Loucy (cell line): ENCODE data around the gene HABP4.
A peak's percentile ranks its signal among the peaks of the same experiment; 100 is the strongest.

Experiments
- H2AFZ ChIP-seq: fragments of 200-600 bp; sonication (generic); 2 replicates; pipeline ENCODE4 v1.6.0; 2016; ENCODE audit warnings: antibody characterized with exemption, mild to moderate bottlenecking, low read length, moderate library complexity
- H3F3A ChIP-seq: fragments of 200-600 bp; 2 replicates; pipeline ENCODE4 v1.6.0; 2016; ENCODE audit warnings: antibody characterized with exemption, low read depth, mild to moderate bottlenecking
- H3K27me3 ChIP-seq: fragments of 200-600 bp; sonication (generic); 2 replicates; pipeline ENCODE4 v1.6.1; 2014; ENCODE audit warnings: low read length, mild to moderate bottlenecking; ENCODE audit not compliant: insufficient read depth, poor library complexity, severe bottlenecking
- H3K36me3 ChIP-seq: fragments of 200-600 bp; sonication (generic); 2 replicates; pipeline ENCODE4 v1.6.1; 2016; ENCODE audit warnings: low read length; ENCODE audit not compliant: insufficient read depth
- H3K4me1 ChIP-seq: fragments of 200-600 bp; sonication (generic); 2 replicates; pipeline ENCODE4 v1.5.1; 2014; ENCODE audit warnings: low read length, mild to moderate bottlenecking; ENCODE audit not compliant: insufficient read depth, poor library complexity, severe bottlenecking
- H3K4me2 ChIP-seq: fragments of 200-600 bp; sonication (generic); 2 replicates; pipeline ENCODE4 v1.6.0; 2014; ENCODE audit warnings: antibody characterized with exemption, low read length, low read depth, mild to moderate bottlenecking; ENCODE audit not compliant: poor library complexity, severe bottlenecking
- H3K4me3 ChIP-seq: fragments of 200-600 bp; sonication (generic); 2 replicates; pipeline ENCODE4 v1.5.1; 2014; ENCODE audit warnings: low read length, mild to moderate bottlenecking, mixed read lengths; ENCODE audit not compliant: poor library complexity, severe bottlenecking
- H3K79me2 ChIP-seq: fragments of 200-600 bp; sonication (generic); 2 replicates; pipeline ENCODE4 v1.6.1; 2014; ENCODE audit warnings: low read length; ENCODE audit not compliant: insufficient read depth
- H3K9ac ChIP-seq: fragments of 200-600 bp; sonication (generic); 2 replicates; pipeline ENCODE4 v1.6.0; 2014; ENCODE audit warnings: mild to moderate bottlenecking, low read depth, low read length, moderate library complexity; ENCODE audit not compliant: poor library complexity, severe bottlenecking
- H3K9me2 ChIP-seq: fragments of 200-600 bp; sonication (generic); replicated peaks from 2 replicates; pipeline ENCODE4 v1.6.1; 2016; ENCODE audit warnings: low read depth, low read length, mixed read lengths
- H3K9me3 ChIP-seq: fragments of 200-600 bp; sonication (generic); 2 replicates; pipeline ENCODE4 v1.6.1; 2014; ENCODE audit warnings: mild to moderate bottlenecking, antibody characterized with exemption, low read length, low read depth; ENCODE audit not compliant: insufficient read depth
- H4K20me1 ChIP-seq: fragments of 200-600 bp; sonication (generic); 2 replicates; pipeline ENCODE4 v1.6.0; 2014; ENCODE audit warnings: antibody characterized with exemption, low read length, mild to moderate bottlenecking; ENCODE audit not compliant: insufficient read depth, poor library complexity, severe bottlenecking
- EZH2phosphoT487 ChIP-seq: fragments of 200-600 bp; IDR thresholded peaks from 2 replicates; pipeline ENCODE4 v1.6.1; 2018; ENCODE audit warnings: antibody characterized with exemption, mild to moderate bottlenecking, moderate library complexity, borderline replicate concordance
- TF ChIP-seq, protein P1 (sequence below): fragments of 200-600 bp; sonication (generic); conservative IDR thresholded peaks from 2 replicates; pipeline ENCODE4 v1.5.1; 2014; ENCODE audit warnings: mild to moderate bottlenecking, antibody characterized with exemption, low read length

HABP4 gene

DNA sequence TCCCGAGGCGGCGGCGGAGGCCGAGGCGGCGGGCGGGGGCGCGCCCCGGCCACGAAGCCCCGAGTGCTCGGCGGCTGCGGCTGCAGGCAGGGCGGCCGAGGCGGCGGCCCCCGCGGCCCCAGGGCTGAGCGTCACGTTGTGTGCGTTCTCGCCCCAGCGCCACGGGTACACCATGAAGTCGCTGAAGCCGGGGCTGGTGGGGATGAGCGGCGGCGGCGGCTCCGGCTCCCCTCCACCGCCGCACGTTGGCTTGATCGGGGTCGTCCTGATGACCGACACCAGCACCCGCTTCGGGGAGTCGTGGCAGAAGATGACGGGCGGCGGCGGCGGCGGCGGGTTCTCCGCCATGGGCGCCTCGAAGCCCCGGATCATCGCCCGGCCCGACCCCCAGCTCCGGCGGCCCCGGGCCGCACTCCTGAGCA is 32.3 kb upstream of the HABP4 start:
- Histone ChIP-seq H3K36me3 (no peaks in the 10 kb centered on the region), H3K27me3 (peaks cover 4% of the 10 kb centered on the region), H3F3A (peaks cover 18% of the 10 kb centered on the region), H3K4me1 (peaks cover 55% of the 10 kb centered on the region), H3K9me3 (no peaks in the 10 kb centered on the region), H3K9ac (peak overlapping the region; percentile 96), H3K79me2 (peaks cover 46% of the 10 kb centered on the region), H3K4me3 (peak overlapping the region; percentile 87), H4K20me1 (peaks cover 41% of the 10 kb centered on the region), H3K4me2 (peak overlapping the region; percentile 76), H3K9me2 (no peaks in the 10 kb centered on the region), H2AFZ (peak overlapping the region; percentile 44; the same call in 1 of the 2 replicates)
- TF ChIP-seq EZH2phosphoT487 = no peak

DNA sequence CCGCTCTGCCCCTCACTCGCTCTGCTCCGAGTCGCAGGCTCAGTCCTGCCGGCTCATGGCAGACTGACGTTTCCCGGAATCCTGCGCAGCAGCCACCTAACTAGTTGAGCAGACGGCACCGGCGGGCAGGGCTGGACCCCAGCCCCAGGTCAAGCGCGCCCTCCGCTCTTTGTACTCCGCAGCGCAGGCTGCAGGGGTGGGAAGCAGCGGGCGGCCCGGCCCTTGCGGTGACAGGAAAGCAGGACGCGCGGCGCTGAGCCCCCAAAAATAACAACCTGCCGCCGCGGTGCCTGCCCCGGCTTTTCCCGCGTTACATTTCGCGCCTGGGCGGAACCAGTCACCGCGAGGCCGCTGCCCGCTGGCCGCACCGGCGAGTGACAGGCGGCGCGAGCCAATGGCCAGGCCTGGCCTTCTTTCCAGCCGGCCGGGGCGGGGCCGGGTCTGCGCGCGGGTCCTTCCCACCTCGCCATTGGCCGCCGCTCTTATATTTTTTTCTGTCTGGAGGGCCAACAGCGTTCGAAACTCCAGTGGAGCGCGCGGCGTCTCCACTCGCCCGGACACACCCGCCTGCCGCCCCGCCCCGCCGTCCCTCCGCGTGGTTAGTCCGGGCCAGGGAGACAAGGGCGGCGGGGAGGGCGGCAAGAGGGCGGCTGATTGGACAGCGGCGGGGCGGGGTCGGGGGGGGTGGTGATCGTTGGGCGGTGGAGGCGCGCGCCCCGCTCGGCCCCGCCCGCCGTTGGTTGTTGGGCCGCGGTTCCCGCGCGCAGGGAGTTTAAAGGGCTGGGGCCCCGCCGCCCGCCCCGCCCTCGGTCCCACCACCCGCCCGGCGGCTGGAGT is 31.7 kb upstream of the HABP4 start, which contains the start of gene ZNF367:
Gene ZNF367 (minus strand): TSS at position 288 of the 837 bp plus-strand sequence. CDS start 338 bp downstream, outside the sequence.
- peak within 1 kb of the TSS; percentile 96 for H2AFZ ChIP-seq
- no peaks in the 10 kb centered on the region for H3K36me3 ChIP-seq
- no peaks in the 10 kb centered on the region for H3K9me3 ChIP-seq
- H4K20me1 ChIP-seq = peaks cover 35% of the 10 kb centered on the region
- no peak for TF ChIP-seq EZH2phosphoT487
- TF ChIP-seq, protein P1, sequence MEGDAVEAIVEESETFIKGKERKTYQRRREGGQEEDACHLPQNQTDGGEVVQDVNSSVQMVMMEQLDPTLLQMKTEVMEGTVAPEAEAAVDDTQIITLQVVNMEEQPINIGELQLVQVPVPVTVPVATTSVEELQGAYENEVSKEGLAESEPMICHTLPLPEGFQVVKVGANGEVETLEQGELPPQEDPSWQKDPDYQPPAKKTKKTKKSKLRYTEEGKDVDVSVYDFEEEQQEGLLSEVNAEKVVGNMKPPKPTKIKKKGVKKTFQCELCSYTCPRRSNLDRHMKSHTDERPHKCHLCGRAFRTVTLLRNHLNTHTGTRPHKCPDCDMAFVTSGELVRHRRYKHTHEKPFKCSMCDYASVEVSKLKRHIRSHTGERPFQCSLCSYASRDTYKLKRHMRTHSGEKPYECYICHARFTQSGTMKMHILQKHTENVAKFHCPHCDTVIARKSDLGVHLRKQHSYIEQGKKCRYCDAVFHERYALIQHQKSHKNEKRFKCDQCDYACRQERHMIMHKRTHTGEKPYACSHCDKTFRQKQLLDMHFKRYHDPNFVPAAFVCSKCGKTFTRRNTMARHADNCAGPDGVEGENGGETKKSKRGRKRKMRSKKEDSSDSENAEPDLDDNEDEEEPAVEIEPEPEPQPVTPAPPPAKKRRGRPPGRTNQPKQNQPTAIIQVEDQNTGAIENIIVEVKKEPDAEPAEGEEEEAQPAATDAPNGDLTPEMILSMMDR = no peak
- peaks cover 4% of the 10 kb centered on the region for H3K27me3 ChIP-seq
- H3K79me2 ChIP-seq = peaks cover 40% of the 10 kb centered on the region
- no peaks in the 10 kb centered on the region for H3K9me2 ChIP-seq
- H3K4me3 ChIP-seq = peak within 1 kb of the TSS; percentile 98
- peaks cover 49% of the 10 kb centered on the region for H3K4me1 ChIP-seq
- H3K4me2 ChIP-seq = peak within 1 kb of the TSS; percentile 93
- peaks cover 18% of the 10 kb centered on the region for H3F3A ChIP-seq
- peak within 1 kb of the TSS; percentile 96 for H3K9ac ChIP-seq

DNA sequence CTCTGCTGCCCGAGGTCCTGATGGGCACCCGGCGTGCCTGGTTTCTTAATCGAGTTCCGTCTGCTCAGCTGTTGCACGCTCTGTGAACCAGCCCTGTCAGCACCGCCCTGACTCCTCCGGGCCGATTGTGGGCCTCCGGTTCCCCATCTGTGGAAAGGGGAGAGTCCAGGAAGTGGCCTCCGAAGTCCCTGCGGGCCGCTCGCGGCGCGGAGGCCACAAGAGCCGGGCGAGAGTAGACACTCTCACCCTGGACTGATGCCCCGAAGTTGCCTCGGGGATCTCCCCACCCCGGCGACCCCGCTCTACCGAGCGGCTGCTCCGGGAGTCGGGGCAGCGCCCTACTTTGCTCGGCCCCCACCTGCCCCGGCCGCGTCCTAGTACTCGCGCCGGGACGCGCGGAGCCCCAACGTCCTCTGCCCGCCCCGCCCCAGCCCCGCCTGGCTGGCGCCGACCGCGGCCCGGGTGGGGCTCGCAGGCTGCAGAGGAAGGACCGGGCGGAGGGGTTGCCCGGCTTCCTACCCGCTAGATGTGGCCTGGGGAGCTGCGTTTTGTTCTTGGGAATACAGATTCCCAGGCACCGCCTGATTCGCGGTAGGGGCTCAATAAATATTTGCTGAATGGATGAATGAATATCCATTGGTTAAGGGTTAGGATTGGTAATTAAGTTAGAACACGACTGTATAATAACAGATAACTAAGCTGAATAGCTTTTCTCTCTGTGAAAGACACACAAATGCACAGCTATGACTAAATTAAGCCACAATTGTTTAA is 30.9 kb upstream of the HABP4 start:
- TF ChIP-seq, protein P1 = no peak
- TF ChIP-seq EZH2phosphoT487 = no peak

More for the DNA sequence above, 30.9 kb upstream of the HABP4 start:
- no peaks in the 10 kb centered on the region for H3K9me2 ChIP-seq
- H3K36me3 ChIP-seq = no peaks in the 10 kb centered on the region
- peaks cover 32% of the 10 kb centered on the region for H3K79me2 ChIP-seq
- peak overlapping the region; percentile 92 for H3K4me2 ChIP-seq
- peaks cover 42% of the 10 kb centered on the region for H3K4me1 ChIP-seq
- peak overlapping the region; percentile 87 for H3K9ac ChIP-seq
- peaks cover 17% of the 10 kb centered on the region for H3F3A ChIP-seq
- peak overlapping the region; percentile 96 for H2AFZ ChIP-seq
- H3K4me3 ChIP-seq = peak overlapping the region; percentile 87
- H3K27me3 ChIP-seq = peaks cover 4% of the 10 kb centered on the region
- H4K20me1 ChIP-seq = peaks cover 29% of the 10 kb centered on the region
- no peaks in the 10 kb centered on the region for H3K9me3 ChIP-seq
